ENCODE results near the gene DOCK6. TPM values are rescaled to one million over a fixed set of nuclear protein-coding genes. Genes with fewer than 3 reads are reported as not detected.
"Not testable (repeated sequence)": the region's sequence is repeated elsewhere in the genome, so short reads cannot be mapped to it uniquely, and the experiment has no call there.

The DOCK6 gene
- total RNA-seq, 1 experiment from 2014 or later = 19.4 TPM

- ChIA-PET CTCF (no interaction called here), POLR2A (interaction anchor here (0.6 kb wide), 1 partner anchor 39 kb away, joined by 5 read pairs; no protein-coding TSS in a partner anchor)
- H3K4me3 ChIP-seq (ENCODE audit: low read depth in 2 of 2, low read length in 2 of 2) = no peak overlapping the region
- no peak for ATAC-seq
- H3K27ac ChIP-seq (ENCODE audit: low read length) = no peak overlapping the region
- H3K36me3 ChIP-seq (ENCODE audit: control insufficient read depth, insufficient read depth, low read length) = no peaks in the 10 kb centered on the region
- BruUV-seq (replicated peaks) = TSS peak; percentile 95
- in situ Hi-C loops (cut with HindIII; ENCODE audit: low pct_unique_long_range_greater_than_20kb, low sequenced_read_pairs) (no loop called here), intact Hi-C loops (cut with micrococcal nuclease; ENCODE audit: unreplicated experiment) (no loop called here)
- DNase-seq (ENCODE audit: low read depth, low spot score) = no peak
- no peaks in the 10 kb centered on the region for H3K4me1 ChIP-seq (ENCODE audit: control insufficient read depth, insufficient read depth, low read length)
- no peaks in the 10 kb centered on the region for H3K9me3 ChIP-seq (ENCODE audit: control insufficient read depth, insufficient read depth, low read depth, low read length)
- no peaks in the 10 kb centered on the region for H3K27me3 ChIP-seq (ENCODE audit: control insufficient read depth, insufficient read depth, low read length)
- TF ChIP-seq TCF7L2 (IDR thresholded peaks at IDR 0.05; ENCODE audit: low read depth, low read length) (no peak), REST (IDR thresholded peaks at IDR 0.05; ENCODE audit: insufficient read depth in 1 of 2, low read depth in 2 of 2, low read length in 1 of 2) (no peak), POLR2AphosphoS5 (IDR thresholded peaks at IDR 0.05; ENCODE audit: low read depth, low read length) (no peak), CTCF (IDR thresholded peaks at IDR 0.05) (no peak), SIN3A (IDR thresholded peaks at IDR 0.05; ENCODE audit: borderline replicate concordance, insufficient read depth, low read depth, low read length) (no peak)
These were observed 98.0 kb downstream of the DOCK6 start for GRCh38 chr19:11164296-11164695.

- H3K27me3 ChIP-seq (ENCODE audit: control insufficient read depth, insufficient read depth, low read length); H3K36me3 ChIP-seq (ENCODE audit: control insufficient read depth, insufficient read depth, low read length); H3K9me3 ChIP-seq (ENCODE audit: control insufficient read depth, insufficient read depth, low read depth, low read length); in situ Hi-C loops (cut with HindIII; ENCODE audit: low pct_unique_long_range_greater_than_20kb, low sequenced_read_pairs); H3K27ac ChIP-seq (ENCODE audit: low read length); ATAC-seq; H3K4me3 ChIP-seq (ENCODE audit: low read depth in 2 of 2, low read length in 2 of 2); DNase-seq (ENCODE audit: low read depth, low spot score); H3K4me1 ChIP-seq (ENCODE audit: control insufficient read depth, insufficient read depth, low read length); BruUV-seq (replicated peaks); POLR2A ChIA-PET; CTCF ChIA-PET; intact Hi-C loops (cut with micrococcal nuclease; ENCODE audit: unreplicated experiment): not testable (repeated sequence)
These were observed 101.9 kb downstream of the DOCK6 start for GRCh38 chr19:11160440-11160768.

DNA sequence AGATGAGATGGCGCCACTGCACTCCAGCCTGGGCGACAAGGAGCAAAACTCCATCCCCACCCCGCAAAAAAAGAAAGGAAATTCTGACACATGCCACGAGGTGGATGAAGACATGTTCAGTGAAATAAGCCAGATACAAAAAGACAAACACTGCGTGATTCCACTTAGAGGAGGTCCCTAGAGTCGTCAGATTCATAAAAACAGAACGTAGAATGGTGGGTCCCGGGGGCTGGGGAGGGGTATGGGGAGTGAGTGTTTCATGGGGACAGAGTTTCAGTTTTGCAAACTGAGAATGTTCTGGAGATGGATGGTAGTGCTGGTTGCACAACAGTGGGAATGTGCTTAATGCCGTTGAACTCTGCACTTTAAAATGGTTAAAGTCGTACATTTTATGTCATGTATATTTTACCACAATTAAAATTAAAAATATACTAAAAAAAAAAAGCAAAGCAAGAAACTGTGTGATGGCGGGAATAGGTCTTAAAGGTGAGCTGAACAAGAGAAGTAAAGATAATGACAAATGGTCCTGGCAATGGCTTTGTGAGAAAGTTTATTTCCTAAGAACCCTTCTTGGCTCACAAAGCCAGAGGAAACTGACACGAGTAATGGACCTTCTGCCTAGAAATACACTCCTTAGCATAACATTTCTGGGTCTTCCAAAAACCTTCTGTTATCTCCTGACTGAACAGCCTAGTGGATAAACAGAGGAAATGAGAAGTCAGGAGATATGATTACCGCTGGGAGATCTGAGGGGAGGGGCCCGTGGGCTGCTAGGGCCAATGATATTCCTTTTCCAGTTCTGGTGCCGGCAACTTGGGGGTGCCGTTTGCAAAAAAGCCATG is 102.5 kb downstream of the DOCK6 start:
- no peak for ATAC-seq
- Histone ChIP-seq H3K4me3 (ENCODE audit: low read depth in 2 of 2, low read length in 2 of 2) (no peak overlapping the region), H3K27me3 (ENCODE audit: control insufficient read depth, insufficient read depth, low read length) (no peaks in the 10 kb centered on the region), H3K27ac (ENCODE audit: low read length) (no peak overlapping the region), H3K9me3 (ENCODE audit: control insufficient read depth, insufficient read depth, low read depth, low read length) (no peaks in the 10 kb centered on the region), H3K4me1 (ENCODE audit: control insufficient read depth, insufficient read depth, low read length) (peaks cover 4% of the 10 kb centered on the region; the same call in 1 of the 2 replicates), H3K36me3 (ENCODE audit: control insufficient read depth, insufficient read depth, low read length) (no peaks in the 10 kb centered on the region)
- TF ChIP-seq SIN3A (IDR thresholded peaks at IDR 0.05; ENCODE audit: borderline replicate concordance, insufficient read depth, low read depth, low read length) (no peak), REST (IDR thresholded peaks at IDR 0.05; ENCODE audit: insufficient read depth in 1 of 2, low read depth in 2 of 2, low read length in 1 of 2) (no peak), TCF7L2 (IDR thresholded peaks at IDR 0.05; ENCODE audit: low read depth, low read length) (no peak), CTCF (IDR thresholded peaks at IDR 0.05) (no peak), POLR2AphosphoS5 (IDR thresholded peaks at IDR 0.05; ENCODE audit: low read depth, low read length) (no peak)
- POLR2A ChIA-PET = interaction anchor here (0.6 kb wide), 1 partner anchor 214 kb away, joined by 6 read pairs; no protein-coding TSS in a partner anchor
- in situ Hi-C loops (cut with HindIII; ENCODE audit: low pct_unique_long_range_greater_than_20kb, low sequenced_read_pairs) (no loop called here), intact Hi-C loops (cut with micrococcal nuclease; ENCODE audit: unreplicated experiment) (no loop called here)
- no TSS peak for BruUV-seq (replicated peaks)
- CTCF ChIA-PET = no interaction called here
- DNase-seq (ENCODE audit: low read depth, low spot score) = no peak
